Esophagus squamous epithelium (tissue), 5 donors: ENCODE data around the gene OR6X1. TPM values are rescaled to one million over a fixed set of nuclear protein-coding genes. Genes with fewer than 3 reads are reported as not detected.

Experiments used
- DNase-seq: peaks from one replicate; lab custom pipeline; 2025; lab: John Stamatoyannopoulos, UW
- H3K27ac ChIP-seq, 4 donors: fragments of 200-600 bp; sonication (generic); one replicate each; pipeline ENCODE4 v1.5.1; 2016 to 2019; ENCODE audit warnings: mild to moderate bottlenecking in 1 of 4
- H3K27me3 ChIP-seq, 4 donors: fragments of 200-600 bp; sonication (generic); 1 replicate in 3 of 4; 2 replicates in 1 of 4; pipeline versions ENCODE4 v1.5.1 to v1.6.0; 2017 to 2021; ENCODE audit warnings: antibody characterized with exemption in 1 of 4
- H3K36me3 ChIP-seq, 3 donors: fragments of 200-600 bp; sonication (generic); one replicate each; pipeline ENCODE4 v1.5.1; 2016 to 2019
- H3K4me1 ChIP-seq, 3 donors: fragments of 200-600 bp; sonication (generic); one replicate each; pipeline ENCODE4 v1.5.1; 2017 to 2019
- H3K4me3 ChIP-seq, 4 donors: fragments of 200-600 bp; sonication (generic); 1 replicate in 3 of 4; 2 replicates in 1 of 4; pipeline ENCODE4 v1.5.1; 2016 to 2019; ENCODE audit warnings: mild to moderate bottlenecking in 2 of 4, moderate library complexity in 1 of 4
- H3K9me3 ChIP-seq, 3 donors: fragments of 200-600 bp; sonication (generic); one replicate each; pipeline ENCODE4 v1.5.1; 2016 to 2019
- POLR2A ChIP-seq, 4 donors: fragments of 450-650 bp; IDR thresholded peaks; one replicate each; pipeline ENCODE4 v1.6.1; 2017; ENCODE audit warnings: antibody characterized with exemption in 4 of 4, mild to moderate bottlenecking in 4 of 4, moderate library complexity in 3 of 4
- WGBS, 2 donors: methylation state at CpG; one replicate each; pipeline ENCODE4 v1.1.5; 2018; 5-methylcytosine and 5-hydroxymethylcytosine counted together
- intact Hi-C: fragments of 100-400 bp; cut with DNase I; formaldehyde crosslinking; loops from one replicate; pipeline ENCODE4 v1.15.0; 2022
- total RNA-seq, 4 donors: library from RNA; depleted of rRNA; stranded (reverse); fragments of >200 nt; gene quantifications; one replicate each; pipeline ENCODE4 v1.1.0, GENCODE V29; 2016
- TF ChIP-seq, protein P1 (sequence below), 6 experiments: fragments of 450-650 bp in 4 of 6; fragments of 200-600 bp in 2 of 6; sonication (generic) in 2 of 6; IDR thresholded peaks; one replicate each; pipeline ENCODE4 v1.5.1; 2016 to 2019; ENCODE audit warnings: antibody characterized with exemption in 6 of 6, mild to moderate bottlenecking in 4 of 6, moderate library complexity in 4 of 6
- donor health status: DM: yes; HTN: yes; CAD: no.

The OR6X1 gene
- total RNA-seq, 4 donors from 2014 or later = not detected

DNA sequence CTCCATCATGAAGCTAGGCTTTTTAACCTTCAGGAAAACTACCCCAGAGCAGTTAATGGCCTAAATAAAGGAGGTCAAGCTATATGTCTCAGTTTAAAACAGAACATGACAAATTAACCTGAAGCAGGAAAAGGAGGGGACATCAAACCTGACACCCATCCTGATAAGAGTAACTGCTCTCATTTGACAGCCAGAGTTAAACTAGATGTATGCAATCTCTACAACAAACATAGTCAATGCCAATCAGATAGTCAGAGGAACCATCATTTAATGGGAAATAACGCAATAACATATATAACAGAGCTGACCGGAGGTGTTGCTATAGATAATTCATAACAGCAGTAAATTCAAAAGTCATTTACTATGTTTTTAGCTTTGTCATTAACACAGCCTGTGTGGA, 15.9 kb downstream of the OR6X1 start:
- 0 to 89% methylated on average over 2 of the region's 2 CpGs for WGBS, 2 donors
- Histone ChIP-seq H3K36me3 (peaks cover 0 to 48% (median 0%) of the 10 kb centered on the region in 3 donors), H3K27me3 (no peaks in the 10 kb centered on the region), H3K27ac (no peak overlapping the region), H3K4me1 (peaks cover 8 to 28% (median 18%) of the 10 kb centered on the region in 3 donors), H3K4me3 (no peak overlapping the region), H3K9me3 (no peaks in the 10 kb centered on the region)
- no peak for DNase-seq
- intact Hi-C loops = no loop called here
- TF ChIP-seq, protein P1, sequence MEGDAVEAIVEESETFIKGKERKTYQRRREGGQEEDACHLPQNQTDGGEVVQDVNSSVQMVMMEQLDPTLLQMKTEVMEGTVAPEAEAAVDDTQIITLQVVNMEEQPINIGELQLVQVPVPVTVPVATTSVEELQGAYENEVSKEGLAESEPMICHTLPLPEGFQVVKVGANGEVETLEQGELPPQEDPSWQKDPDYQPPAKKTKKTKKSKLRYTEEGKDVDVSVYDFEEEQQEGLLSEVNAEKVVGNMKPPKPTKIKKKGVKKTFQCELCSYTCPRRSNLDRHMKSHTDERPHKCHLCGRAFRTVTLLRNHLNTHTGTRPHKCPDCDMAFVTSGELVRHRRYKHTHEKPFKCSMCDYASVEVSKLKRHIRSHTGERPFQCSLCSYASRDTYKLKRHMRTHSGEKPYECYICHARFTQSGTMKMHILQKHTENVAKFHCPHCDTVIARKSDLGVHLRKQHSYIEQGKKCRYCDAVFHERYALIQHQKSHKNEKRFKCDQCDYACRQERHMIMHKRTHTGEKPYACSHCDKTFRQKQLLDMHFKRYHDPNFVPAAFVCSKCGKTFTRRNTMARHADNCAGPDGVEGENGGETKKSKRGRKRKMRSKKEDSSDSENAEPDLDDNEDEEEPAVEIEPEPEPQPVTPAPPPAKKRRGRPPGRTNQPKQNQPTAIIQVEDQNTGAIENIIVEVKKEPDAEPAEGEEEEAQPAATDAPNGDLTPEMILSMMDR (IDR thresholded peaks at IDR 0.05) = no peak
- TF ChIP-seq POLR2A (IDR thresholded peaks at IDR 0.05) = no peak

DNA sequence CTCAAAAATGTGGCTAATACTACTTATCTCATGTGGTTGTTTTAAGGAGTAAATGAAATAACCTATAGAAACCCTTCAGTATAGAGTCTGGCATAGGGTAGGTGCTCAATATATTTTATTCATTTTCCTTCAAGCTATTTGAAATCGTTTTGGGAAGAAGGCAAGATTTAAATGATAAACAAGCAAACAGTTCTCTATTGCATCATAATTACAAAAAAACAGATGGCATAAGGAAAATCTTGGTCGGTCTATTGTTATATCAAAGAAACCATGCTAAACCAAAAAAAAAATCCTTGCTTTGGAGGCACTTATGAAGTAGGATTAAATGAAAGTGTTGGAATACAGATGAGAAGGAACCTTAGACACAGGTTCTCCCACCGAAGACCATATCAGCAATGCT, 17.5 kb downstream of the OR6X1 start:
- Histone ChIP-seq H3K27me3 (no peaks in the 10 kb centered on the region), H3K36me3 (peaks cover 0 to 48% (median 0%) of the 10 kb centered on the region in 3 donors)
- WGBS, 2 donors = 85 to 87% methylated on average over 3 of the region's 3 CpGs

DNA sequence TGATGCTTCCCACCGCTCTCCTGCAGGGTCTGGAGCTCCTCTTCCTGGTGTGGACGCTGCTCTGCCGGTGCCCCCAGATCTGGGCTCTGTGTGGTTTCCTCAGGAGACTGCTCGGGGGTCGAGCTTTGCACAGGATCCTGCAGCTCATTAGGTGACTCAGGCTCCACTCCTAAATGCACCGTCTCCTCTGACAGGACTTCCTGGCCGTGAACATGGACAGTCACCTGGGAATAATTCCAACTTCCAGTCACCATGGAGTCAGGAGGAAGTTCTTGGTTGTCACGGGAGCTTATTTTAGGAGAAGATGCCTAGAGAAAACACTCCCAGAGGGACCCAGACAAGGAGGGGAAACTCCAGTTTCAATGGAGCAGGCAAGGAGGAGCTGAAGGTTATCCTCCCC, 24.7 kb downstream of the OR6X1 start:
- no peak for DNase-seq
- Histone ChIP-seq H3K36me3 (peaks cover 21 to 80% (median 42%) of the 10 kb centered on the region in 3 donors), H3K9me3 (peaks cover 0 to 21% (median 8%) of the 10 kb centered on the region in 3 donors), H3K4me1 (no peaks in the 10 kb centered on the region), H3K27me3 (no peaks in the 10 kb centered on the region), H3K27ac (no peak overlapping the region), H3K4me3 (no peak overlapping the region)
- WGBS, 2 donors = 84 to 94% methylated on average over 3 of the region's 8 CpGs
- intact Hi-C loops = no loop called here
- TF ChIP-seq, protein P1 (IDR thresholded peaks at IDR 0.05) = no peak
- no peak for TF ChIP-seq POLR2A (IDR thresholded peaks at IDR 0.05)

More for the DNA sequence above, 17.5 kb downstream of the OR6X1 start:
- DNase-seq = no peak
- Histone ChIP-seq H3K4me3 (no peak overlapping the region), H3K4me1 (peaks cover 8 to 19% (median 14%) of the 10 kb centered on the region in 3 donors), H3K27ac (no peak overlapping the region), H3K9me3 (no peaks in the 10 kb centered on the region)
- TF ChIP-seq POLR2A (IDR thresholded peaks at IDR 0.05) = no peak
- TF ChIP-seq, protein P1 (IDR thresholded peaks at IDR 0.05) = no peak
- intact Hi-C loops = no loop called here

DNA sequence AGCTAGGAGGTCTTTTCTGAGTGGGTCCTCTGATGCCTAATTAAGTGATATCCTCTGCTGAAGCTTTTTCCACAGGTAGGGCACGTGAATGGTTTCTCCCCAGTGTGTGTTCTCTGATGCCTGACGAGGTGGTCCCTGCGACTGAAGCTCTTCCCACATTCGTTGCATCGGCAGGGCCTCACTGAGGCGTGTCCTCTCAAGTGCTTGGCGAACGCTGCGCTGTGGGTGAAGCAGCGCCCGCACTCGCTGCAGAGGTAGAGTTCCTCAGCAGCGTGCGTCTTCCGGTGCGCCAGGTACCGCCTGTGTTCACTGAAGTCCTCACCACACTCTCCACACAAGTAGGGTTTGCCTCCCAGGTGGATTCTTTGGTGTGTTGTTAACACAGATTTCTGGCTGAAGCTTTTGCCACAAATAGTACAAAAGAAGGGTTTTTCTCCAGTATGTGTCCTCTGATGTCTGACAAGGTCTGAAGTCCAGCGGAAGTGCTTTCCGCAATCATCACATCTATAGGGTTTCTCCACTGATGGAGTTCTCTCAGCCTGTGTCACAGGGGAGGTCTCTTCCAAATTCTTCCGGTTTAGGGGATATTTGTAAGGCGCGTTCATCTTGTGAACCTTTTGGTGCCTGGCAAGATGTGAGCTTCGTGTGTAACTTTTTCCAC, 28.2 kb downstream of the OR6X1 start:
- intact Hi-C loops = no loop called here
- Histone ChIP-seq H3K27me3 (no peaks in the 10 kb centered on the region), H3K27ac (no peak overlapping the region), H3K4me1 (no peaks in the 10 kb centered on the region), H3K36me3 (peaks cover 21 to 69% (median 42%) of the 10 kb centered on the region in 3 donors), H3K4me3 (no peak overlapping the region), H3K9me3 (peaks cover 0 to 21% (median 8%) of the 10 kb centered on the region in 3 donors)
- no peak for TF ChIP-seq POLR2A (IDR thresholded peaks at IDR 0.05)
- TF ChIP-seq, protein P1 (IDR thresholded peaks at IDR 0.05) = no peak
- no peak for DNase-seq
- WGBS, 2 donors = 97 to 100% methylated on average over 21 to 22 of the region's 23 CpGs

DNA sequence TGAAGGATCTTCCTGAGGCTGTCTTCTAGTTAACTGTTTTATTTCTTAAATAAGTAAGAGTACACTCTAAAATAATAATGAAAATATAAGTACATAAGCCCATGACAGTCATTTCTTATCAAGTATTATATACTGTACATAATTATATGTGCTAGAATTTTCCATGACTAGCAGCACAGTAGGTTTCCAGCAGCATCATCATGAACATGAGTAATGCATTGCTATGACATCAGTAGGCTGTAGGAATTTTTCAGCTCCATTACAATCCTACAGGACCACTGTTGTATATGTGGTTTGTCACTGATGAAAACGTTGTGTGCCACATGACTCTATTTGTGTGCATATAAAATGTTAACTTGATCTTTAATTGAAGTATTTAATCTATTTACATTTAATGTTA, 34.9 kb downstream of the OR6X1 start:
- no peak overlapping the region for H3K4me3 ChIP-seq
- DNase-seq = no peak
- intact Hi-C loops = no loop called here
- WGBS, 2 donors = 59 to 74% methylated on average over 1 of the region's 1 CpG
- H3K27ac ChIP-seq = no peak overlapping the region
- no peaks in the 10 kb centered on the region for H3K9me3 ChIP-seq
- TF ChIP-seq, protein P1 (IDR thresholded peaks at IDR 0.05) = no peak
- no peak for TF ChIP-seq POLR2A (IDR thresholded peaks at IDR 0.05)
- peaks cover 0 to 7% (median 0%) of the 10 kb centered on the region in 4 donors for H3K27me3 ChIP-seq
- peaks cover 0 to 3% (median 0%) of the 10 kb centered on the region in 3 donors for H3K36me3 ChIP-seq
- no peaks in the 10 kb centered on the region for H3K4me1 ChIP-seq
